Measurements from ENCODE around the gene NAGK.
"Not testable (repeated sequence)": the region's sequence is repeated elsewhere in the genome, so short reads cannot be mapped to it uniquely, and the experiment has no call there.

Gene NAGK

DNA sequence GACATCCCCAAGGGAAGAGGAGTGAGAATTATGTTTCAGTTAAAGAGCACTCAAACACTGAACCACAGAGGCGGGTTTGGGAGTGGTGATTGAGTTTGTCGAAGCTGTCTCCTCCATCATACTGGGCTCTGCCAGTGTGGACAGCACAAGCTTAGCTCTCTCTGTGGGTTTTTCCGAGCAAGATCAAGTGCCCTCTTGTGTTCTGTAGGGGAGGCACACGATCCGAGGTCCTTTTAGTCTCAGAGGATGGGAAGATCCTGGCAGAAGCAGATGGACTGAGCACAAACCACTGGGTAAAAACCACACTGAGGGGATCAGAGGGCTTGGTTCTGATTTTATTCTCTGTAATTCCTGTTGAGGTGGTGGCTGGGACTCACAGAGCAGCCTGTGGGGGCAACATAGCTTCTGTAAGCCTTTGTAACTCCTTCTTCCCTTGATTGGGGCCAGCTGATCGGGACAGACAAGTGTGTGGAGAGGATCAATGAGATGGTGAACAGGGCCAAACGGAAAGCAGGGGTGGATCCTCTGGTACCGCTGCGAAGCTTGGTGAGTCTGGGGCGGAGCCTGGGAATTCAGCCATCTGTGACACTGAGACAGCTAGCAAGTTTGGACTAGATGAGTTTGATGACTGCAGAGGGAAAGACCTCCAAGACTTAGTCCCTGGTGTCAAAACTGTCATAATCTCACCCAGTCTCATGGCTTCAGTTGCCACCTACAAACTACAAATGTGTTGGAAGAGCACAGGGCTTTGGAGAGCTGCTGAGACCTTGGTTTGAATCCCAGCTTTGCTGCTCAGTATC is 2.0 kb downstream of the NAGK start:
- DNase-seq: no peak

DNA sequence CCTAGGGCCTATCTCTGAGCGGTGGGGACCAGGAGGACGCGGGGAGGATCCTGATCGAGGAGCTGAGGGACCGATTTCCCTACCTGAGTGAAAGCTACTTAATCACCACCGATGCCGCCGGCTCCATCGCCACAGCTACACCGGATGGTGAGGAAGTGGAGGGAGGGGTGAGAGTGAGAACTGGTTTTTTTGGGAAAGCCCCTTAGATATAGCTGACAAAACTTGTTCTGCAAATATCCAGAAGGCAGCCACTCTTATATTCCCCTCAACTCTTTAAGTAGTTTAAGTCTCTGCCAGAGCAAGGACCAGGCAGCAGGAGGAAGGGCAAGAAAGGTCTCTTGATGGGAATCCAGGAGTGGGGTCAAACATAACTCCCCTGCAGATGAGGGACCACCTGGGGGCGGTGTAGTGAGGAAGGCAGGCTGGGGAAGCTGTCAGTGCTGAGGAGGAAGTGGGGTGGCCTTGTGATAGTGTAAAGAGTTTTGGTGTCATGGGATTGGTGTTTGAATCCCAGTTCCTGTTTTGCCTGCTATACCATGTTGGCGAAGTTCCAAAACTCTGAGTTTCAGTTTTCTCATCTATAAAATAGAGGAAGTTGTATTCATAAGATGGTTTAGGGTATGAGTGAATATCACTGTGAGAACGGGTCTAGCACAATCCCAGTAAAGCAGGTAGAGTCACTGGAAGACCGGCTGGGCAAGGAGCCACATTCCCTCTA is 3.4 kb downstream of the NAGK start:
- peak; percentile 60 for DNase-seq

GRCh38 chr2:71072492-71072891 is 4.0 kb downstream of the NAGK start:
- DNase-seq: no peak

- no peak for DNase-seq
Observed at GRCh38 chr2:71073475-71073874, 5.0 kb downstream of the NAGK start.

DNA sequence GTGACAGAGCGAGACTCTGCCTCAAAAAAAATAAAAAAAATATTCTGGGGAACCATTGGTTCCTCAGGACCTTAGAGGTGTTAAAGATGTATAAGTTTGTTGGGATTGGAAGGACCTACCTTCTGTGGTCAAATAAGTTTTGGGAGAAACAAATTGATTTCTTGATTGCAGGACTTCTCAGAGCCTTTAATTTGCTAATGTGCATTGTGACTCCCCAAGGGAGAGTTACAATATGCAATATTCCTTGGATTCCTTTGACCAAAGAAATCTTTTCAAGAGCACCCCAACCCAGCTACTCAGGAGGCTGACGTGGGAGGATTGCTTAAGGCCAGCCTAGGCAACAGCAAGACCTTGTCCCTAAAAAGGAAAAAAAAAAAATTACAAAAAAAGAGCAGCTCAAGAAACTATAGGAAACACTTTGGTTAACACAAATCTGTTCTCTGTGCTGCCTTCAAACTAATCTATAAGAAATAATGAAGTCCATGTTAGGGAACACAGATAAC is 6.5 kb downstream of the NAGK start:
- DNase-seq: no peak

- no peak for DNase-seq
Observed at GRCh38 chr2:71078624-71079023, 10.2 kb downstream of the NAGK start.

- DNase-seq: peak; percentile 73
Observed at GRCh38 chr2:71082402-71083252, 14.2 kb downstream of the NAGK start.

GRCh38 chr2:71083297-71083696 is 14.8 kb downstream of the NAGK start:
- DNase-seq: not testable (repeated sequence)

DNA sequence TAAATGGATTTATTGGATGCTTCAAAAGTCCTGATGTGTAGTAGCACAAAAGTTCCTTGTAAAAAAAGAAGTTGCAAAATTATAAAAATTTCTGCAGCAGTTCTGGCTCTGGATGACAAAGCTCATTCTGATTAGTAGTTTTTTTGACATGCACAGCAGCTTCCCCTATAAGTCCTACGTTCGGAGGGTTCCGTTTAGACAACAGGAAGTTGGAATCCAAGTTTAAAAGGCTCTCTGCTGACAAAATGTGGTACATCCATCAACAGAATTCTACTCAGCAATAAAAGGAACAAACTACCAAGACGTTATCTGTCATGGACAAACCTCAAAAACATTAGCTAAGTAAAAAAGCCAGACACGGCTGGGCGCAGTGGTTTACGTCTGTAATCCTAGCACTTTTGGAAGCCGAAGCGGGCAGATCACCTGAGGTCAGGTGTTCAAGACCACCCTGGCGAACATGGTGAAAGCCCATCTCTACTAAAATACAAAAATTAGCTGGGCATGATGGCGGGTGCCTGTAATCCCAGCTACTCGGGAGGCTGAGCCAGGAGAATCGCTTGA is 15.4 kb downstream of the NAGK start:
- not testable (repeated sequence) for DNase-seq

GRCh38 chr2:71085325-71086003 is 17.0 kb downstream of the NAGK start:
- not testable (repeated sequence) for DNase-seq

DNA sequence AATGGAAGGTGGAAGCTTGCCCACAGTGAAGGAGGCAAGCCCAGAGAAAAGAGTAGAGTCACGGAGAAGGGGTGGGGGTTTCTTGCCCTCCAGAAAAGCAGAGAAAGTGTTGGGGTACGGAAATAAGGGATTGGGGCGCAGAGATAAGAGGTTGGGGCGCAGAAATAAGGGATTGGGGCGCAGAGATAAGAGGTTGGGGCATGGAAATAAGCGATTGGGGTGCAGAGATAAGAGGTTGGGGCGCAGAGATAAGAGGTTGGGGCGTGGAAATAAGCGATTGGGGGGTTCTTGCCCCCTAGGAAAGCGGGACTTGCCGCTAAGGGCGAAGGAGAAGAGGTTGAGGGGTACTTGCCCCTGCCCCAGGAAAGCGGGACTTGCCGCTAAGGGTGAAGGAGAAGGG is 21.0 kb downstream of the NAGK start:
- not testable (repeated sequence) for DNase-seq

DNA sequence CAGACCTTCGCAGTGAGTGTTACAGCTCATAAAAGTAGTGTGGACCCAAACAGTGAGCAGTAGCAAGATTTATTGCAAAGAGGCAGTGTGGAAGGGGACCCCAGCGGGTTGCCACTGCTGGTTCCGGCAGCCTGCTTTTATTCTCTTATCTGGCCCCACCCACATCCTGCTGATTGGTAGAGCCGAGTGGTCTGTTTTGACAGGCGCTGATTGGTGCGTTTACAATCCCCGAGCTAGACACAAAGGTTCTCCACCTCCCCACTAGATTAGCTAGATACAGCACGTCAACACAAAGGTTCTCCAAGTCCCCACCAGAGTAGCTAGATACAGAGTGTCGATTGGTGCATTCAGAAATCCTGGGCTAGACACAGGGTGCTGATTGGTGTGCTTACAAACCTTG is 23.4 kb downstream of the NAGK start:
- DNase-seq: not testable (repeated sequence)

DNA sequence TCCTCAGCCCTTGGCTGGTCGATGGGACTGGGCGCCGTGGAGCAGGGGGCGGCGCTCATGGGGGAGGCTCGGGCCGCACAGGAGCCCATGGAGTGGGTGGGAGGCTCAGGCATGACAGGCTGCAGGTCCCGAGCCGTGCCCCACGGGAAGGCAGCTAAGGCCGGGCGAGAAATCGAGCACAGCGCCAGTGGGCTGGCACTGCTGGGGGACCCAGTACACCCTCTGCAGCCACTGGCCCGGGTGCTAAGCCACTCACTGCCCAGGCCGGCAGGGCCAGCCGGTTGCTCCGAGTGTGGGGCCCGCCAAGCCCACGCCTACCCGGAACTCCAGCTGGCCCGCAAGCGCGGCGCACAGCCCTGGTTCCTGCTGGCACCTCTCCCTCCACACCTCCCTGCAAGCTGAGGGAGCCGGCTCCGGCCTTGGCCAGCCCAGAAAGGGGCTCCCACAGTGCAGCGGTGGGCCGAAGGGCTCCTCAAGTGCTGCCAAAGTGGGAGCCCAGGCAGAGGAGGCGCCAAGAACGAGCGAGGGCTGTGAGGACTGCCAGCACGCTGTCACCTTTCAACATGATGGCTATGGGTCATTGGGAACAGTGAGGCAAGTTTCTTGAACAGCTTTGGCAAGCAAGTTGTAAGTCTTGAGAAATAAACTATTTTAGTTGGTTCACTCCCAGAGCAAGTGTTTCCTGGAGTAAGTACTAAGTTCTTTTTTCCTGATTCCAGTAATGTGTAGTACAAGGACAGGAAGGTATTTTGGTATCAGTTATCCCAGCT is 24.2 kb downstream of the NAGK start:
- DNase-seq: not testable (repeated sequence)

DNA sequence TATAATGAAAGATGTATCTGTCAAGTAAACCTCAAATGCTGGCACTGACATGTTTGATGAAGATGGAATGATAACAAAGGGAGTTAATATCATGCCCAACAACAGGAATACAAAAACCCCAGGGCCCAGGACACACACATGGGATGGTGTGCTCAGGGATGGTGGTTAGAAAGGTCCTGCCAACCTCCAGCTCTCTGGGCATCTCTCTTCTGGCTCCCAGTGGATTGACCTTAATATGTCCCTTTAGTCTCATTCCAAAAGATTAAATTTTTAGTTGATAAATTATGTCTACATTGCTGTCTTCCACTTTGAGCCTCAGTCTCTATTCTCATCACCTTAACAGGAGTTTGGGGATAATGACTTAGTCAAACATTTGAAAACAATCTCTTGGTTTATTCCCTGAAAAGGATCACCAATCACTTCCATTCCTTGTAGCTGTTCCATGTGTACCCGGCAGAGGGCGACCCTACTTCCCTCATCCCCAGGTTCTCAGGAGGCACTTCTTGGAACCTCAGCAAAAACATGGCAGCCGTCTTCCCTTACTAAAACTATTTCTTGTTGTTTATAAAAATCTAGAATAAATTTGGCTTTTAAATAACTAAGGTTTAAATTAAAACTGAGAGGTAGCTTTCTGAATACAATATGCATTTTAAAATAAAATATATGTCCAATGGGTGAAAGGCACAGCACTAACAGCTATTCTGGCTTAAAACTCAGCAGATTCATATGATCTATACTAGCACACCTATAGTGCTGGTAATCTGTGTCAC is 31.9 kb downstream of the NAGK start:
- DNase-seq: peak; percentile 8

- no peak for DNase-seq
Observed at GRCh38 chr2:71101656-71102055, 33.2 kb downstream of the NAGK start.

GRCh38 chr2:71102981-71103681 is 34.7 kb downstream of the NAGK start:
- DNase-seq: no peak

DNA sequence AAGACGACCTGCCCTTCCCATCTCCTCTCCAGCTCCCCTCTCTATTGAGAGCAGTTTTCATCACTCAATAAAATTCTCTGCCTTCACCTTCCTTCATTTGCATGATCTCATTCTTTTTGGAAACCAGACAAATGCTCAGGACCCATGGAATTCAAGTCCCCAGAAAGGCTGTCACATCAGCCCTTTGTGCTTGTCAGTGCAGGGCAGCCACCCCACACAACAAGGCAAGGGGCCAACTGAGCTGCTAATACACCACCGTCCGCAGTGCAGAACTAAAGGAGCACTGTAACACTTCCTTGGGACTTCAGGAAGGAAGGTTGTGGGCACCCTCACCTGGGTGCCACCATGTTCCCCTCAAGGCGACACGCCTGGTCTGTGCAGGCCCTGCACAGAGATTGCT is 35.4 kb downstream of the NAGK start:
- DNase-seq: no peak

DNA sequence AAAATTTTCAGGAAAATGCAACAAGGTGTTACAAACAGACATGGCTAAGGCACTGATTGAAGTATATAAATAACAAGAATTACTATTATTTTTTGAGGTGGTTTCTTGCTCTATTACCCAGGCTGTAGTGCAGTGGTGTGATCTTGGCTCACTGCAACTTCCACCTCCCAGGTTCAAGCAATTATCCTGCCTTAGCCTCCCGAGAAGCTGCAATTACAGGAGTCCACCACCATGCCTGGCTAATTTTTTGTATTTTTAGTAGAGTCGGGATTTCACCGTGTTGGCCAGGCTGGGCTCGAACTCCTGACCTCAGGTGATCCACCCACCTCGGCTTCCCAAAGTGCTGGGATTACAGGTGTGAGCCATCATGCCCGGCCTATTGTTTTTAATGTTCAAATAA is 38.0 kb downstream of the NAGK start:
- not testable (repeated sequence) for DNase-seq

DNA sequence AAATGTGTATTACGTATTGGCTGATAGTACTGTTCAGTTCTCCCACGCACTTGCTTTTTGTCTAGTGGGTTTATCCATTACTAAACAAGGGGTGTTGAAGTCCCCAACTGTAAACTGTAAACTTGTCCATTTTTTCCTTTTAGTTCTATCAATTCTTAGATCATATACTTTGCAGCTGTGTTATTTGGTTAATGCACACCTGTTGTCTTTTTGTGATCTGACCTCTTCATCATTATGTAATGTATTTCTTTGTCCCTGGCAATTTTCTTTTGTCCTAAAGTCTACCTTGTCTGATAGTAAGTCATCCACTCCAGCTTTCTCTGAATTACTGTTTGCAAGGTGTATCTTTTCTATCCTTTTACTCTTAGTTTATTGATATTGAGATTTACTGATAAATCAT is 39.6 kb downstream of the NAGK start:
- DNase-seq: no peak

GRCh38 chr2:71113843-71114242 is 45.4 kb downstream of the NAGK start:
- DNase-seq: no peak
